Glomerular visceral epithelial cell (primary cell): ENCODE measurements around the gene FAM200B.

Source experiments
- DNase-seq: peaks from one replicate; pipeline ENCODE4 v3.0.0-alpha.2; 2016; ENCODE audit errors: extremely low spot score

Gene FAM200B

GRCh38 chr4:15736514-15737050, 55.0 kb downstream of the FAM200B start:
- no peak for DNase-seq

DNA sequence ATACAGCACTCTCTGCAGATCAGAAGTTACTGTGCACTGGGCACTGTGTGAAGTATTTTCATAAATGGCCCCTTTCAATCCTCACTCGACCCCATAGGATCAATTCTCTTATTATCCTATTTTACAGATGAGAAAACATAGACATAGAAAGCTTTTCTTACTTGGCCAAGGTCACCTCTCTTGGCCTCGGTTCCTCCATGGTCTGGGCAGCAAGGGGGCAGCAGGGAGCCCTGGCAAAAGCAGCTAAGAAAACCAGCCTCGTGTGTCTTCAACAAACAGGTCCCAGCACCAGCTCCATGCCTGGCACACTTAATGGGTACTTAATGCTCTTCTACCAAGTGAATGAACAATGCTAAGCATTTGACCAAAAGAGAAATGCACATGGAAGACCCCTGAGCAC, 55.6 kb downstream of the FAM200B start:
- no peak for DNase-seq

DNA sequence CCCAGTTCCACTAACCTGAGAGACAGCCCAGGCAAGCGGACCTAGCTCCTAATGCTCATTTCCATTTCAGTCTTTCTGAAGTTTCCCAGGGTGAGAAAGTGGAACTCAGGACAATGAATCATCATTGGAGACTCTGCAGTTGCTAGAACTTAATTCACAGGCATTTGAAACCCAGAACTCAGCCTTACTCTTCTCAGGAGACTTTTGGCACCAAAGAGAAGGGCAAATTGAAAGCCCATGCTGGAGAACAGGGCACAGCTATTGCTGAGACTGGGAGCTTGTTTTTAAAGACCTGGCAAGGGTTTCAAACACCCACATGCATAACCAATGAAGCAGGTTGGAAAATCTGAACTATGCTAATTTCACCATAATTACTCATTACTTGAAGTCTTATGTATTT, 57.2 kb downstream of the FAM200B start:
- no peak for DNase-seq
